ENCODE measurements around the gene RGS9. TPM values are rescaled to one million over a fixed set of nuclear protein-coding genes. Genes with fewer than 3 reads are reported as not detected.

Gene RGS9
- polyA plus RNA-seq, 1 donor: 2.8 TPM

DNA sequence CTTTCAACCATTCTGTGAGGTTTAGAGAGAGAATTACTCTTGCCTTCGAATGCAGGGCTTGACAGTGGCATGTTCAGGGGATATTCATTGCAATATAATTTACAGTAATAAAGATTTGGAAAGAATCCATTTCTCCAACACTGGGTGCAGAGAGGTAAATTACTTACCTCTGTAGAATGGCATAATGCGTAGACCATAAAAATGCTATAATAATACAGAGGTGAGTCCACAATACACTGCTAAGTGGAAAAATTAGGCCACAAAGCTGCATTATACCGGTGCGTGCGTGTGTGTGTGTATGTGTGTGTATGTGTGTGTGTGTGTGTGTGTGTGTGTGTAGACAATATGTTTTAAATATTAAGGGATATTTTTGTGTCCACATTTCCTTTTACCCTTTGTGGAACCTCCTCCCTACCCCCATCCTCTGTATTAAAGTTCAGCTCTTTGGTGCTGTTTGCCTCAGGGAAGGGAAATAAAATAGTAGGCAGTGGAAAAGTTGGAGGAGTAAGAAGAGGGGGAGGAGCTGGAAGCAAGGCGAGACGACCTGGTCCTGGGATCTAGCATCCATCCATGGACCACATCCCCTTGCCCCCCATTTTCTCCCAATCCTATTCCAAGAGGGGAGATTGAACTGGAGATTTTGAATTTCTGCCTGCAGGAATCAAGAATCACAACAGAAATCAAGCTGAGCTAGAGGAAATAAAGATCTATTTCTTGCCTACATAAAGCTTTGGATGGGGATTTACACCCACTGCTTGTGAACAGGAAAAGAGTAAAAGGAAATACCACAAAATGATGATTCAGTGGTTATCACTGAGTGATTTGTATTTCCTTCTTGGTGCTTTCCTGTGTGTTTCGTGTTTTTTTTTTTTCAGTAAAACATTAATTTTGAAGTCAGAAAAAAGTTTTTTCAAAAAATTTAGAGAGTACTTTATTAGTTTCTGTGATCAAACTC, 124.8 kb downstream of the RGS9 start:
- DNase-seq: no peak

DNA sequence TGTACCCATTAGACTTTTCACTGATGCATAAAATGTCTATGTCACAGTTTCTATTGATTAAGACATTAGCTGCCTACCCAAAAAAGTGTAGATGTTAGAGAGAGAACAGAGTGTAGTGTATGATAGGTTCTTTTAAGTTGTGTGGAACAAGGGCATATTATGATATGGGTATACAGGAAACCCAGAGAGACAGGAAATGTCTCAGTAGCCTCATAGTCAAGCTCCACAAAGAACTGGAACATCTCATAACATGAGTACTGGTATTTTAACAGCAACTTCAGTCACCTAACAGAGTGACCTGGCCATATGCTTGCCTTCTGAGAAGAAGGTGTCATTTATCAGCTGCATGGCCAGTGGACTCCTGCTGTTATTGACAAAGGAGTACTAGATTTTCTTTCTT, 128.1 kb downstream of the RGS9 start:
- DNase-seq: no peak

DNA sequence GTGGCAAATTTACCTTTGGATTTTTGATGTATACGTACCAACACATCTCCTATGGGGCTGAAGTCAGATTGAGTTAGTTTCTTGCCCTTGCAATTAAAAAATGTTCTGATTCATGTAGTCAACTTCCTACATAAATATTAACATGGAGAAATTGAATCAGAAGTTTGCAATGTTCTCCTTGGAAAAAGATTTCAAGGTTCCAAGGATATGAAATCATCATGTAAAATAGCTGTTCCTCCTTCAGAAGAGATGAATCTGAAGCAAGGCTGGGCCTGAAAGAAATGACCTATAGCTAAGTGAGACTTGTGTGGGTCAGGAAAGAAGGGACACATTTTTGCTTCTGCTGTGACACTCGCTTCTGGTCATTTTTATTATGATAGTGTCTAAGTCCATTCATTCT, 131.7 kb downstream of the RGS9 start:
- no peak for DNase-seq

DNA sequence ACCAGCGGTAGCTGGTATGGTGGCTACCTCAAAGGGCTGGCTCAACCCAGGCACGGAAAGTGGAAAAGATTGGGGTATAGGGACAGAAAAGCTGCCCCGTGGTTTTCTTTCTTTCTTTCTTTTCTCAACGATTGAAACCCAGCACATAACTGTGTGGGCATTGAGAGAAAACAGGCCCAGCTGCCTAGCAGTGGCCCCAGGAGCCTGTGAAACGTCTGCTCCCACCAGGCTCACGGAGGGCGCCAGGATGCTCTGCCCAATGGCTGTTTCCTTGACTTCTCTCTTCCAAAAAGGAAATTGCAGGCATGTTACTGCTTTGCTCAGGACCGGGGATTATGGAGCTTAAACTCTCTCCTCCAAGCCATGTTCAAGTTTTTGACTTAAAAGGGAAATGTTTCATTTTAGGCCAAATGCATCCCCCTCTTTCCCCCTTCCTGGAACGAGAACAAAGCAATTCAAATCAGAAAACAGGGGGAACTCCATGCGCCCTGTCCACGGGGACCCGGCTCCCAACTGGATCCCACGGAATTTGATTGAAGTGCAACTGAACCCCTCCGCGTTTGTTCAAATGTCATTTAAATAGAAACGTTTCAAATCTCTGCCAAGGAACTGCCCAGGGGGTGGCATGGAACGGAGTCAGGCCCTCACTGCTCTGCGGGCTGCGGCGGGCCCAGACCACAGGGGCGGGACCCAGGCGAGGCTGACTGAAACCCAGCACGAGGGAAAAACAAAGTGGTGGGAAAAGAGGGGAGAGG, 133.5 kb downstream of the RGS9 start:
- DNase-seq: no peak

DNA sequence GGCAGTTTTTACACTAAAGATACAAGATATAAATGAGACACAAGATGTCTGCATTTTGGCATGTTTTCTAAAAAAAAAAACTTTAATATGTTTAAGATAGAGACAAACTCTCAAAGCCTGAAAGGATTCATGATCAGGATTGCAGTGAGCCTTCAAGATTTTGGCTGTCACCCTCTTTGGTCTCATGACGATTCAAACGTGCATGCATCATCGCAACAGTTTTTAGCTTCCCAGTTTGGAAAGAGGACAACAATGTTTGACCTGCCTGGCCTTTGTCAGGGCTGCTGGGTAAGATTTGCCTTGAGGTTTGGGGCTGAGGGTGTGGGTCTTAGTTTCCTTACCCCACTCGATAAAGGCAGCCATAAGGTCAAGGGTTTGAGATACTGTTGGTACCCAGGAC, 134.1 kb downstream of the RGS9 start:
- DNase-seq: no peak

Other genes starting within 250 kb of the RGS9 start
- 10.6 TPM for gene LRRC37A3, start 217.9 kb upstream of the RGS9 start, polyA plus RNA-seq (ENCODE audit: insufficient read length)
- gene GNA13, start 80.6 kb upstream of the RGS9 start, polyA plus RNA-seq (ENCODE audit: insufficient read length): 33.1 TPM

Measured in hindlimb muscle (tissue), 1 donor.